ENCODE measurements around the gene ITPKB.

The ITPKB gene

GRCh38 chr1:226611301-226611700 is 127.8 kb downstream of the ITPKB start:
- in situ Hi-C loops (cut with MboI; ENCODE audit: low sequenced_read_pairs): no loop called here
- H3K27me3 ChIP-seq (ENCODE audit: low read depth): no peaks in the 10 kb centered on the region; the same call in 1 of the 2 replicates

GRCh38 chr1:226610671-226611070 is 128.4 kb downstream of the ITPKB start:
- DNase-seq (ENCODE audit: low spot score in 2 of 2): no peak
- Histone ChIP-seq H3K4me3 (no peak overlapping the region), H3K9me3 (no peaks in the 10 kb centered on the region), H3K27me3 (ENCODE audit: low read depth) (no peaks in the 10 kb centered on the region; the same call in 1 of the 2 replicates), H3K36me3 (replicated peaks) (no peaks in the 10 kb centered on the region), H3K4me1 (peaks cover 3% of the 10 kb centered on the region)
- in situ Hi-C loops (cut with MboI; ENCODE audit: low sequenced_read_pairs): no loop called here

More at GRCh38 chr1:226611301-226611700, 127.8 kb downstream of the ITPKB start:
- Histone ChIP-seq H3K4me3 (no peak overlapping the region), H3K9me3 (no peaks in the 10 kb centered on the region), H3K4me1 (peaks cover 3% of the 10 kb centered on the region), H3K36me3 (replicated peaks) (no peaks in the 10 kb centered on the region)
- DNase-seq (ENCODE audit: low spot score in 2 of 2): no peak

GRCh38 chr1:226609836-226610455 is 129.1 kb downstream of the ITPKB start:
- Histone ChIP-seq H3K9me3 (no peaks in the 10 kb centered on the region), H3K4me3 (no peak overlapping the region), H3K27me3 (ENCODE audit: low read depth) (no peaks in the 10 kb centered on the region; the same call in 1 of the 2 replicates), H3K36me3 (replicated peaks) (no peaks in the 10 kb centered on the region), H3K4me1 (peaks cover 3% of the 10 kb centered on the region)
- no peak for DNase-seq (ENCODE audit: low spot score in 2 of 2)
- in situ Hi-C loops (cut with MboI; ENCODE audit: low sequenced_read_pairs): no loop called here

- peak; percentile 64 to 89 for DNase-seq (ENCODE audit: low spot score in 2 of 2)
- Histone ChIP-seq H3K27me3 (ENCODE audit: low read depth) (no peaks in the 10 kb centered on the region; the same call in 1 of the 2 replicates), H3K4me3 (no peak overlapping the region), H3K9me3 (no peaks in the 10 kb centered on the region), H3K4me1 (peaks cover 3% of the 10 kb centered on the region), H3K36me3 (replicated peaks) (no peaks in the 10 kb centered on the region)
- in situ Hi-C loops (cut with MboI; ENCODE audit: low sequenced_read_pairs): no loop called here
These were observed 130.2 kb downstream of the ITPKB start for GRCh38 chr1:226608699-226609505.

- H3K9me3 ChIP-seq: no peaks in the 10 kb centered on the region
These were observed 131.3 kb downstream of the ITPKB start for GRCh38 chr1:226607821-226608220.

GRCh38 chr1:226607268-226607660 is 131.8 kb downstream of the ITPKB start:
- Histone ChIP-seq H3K4me3 (no peak overlapping the region), H3K4me1 (peaks cover 3% of the 10 kb centered on the region), H3K36me3 (replicated peaks) (no peaks in the 10 kb centered on the region), H3K27me3 (ENCODE audit: low read depth) (no peaks in the 10 kb centered on the region), H3K9me3 (no peaks in the 10 kb centered on the region)
- DNase-seq (ENCODE audit: low spot score in 2 of 2): no peak
- in situ Hi-C loops (cut with MboI; ENCODE audit: low sequenced_read_pairs): no loop called here

More at GRCh38 chr1:226607821-226608220, 131.3 kb downstream of the ITPKB start:
- Histone ChIP-seq H3K27me3 (ENCODE audit: low read depth) (no peaks in the 10 kb centered on the region), H3K36me3 (replicated peaks) (no peaks in the 10 kb centered on the region), H3K4me3 (no peak overlapping the region), H3K4me1 (peaks cover 3% of the 10 kb centered on the region)
- DNase-seq (ENCODE audit: low spot score in 2 of 2): no peak
- in situ Hi-C loops (cut with MboI; ENCODE audit: low sequenced_read_pairs): no loop called here

GRCh38 chr1:226606311-226607267 is 132.5 kb downstream of the ITPKB start:
- peaks cover 3% of the 10 kb centered on the region for H3K4me1 ChIP-seq
- H3K27me3 ChIP-seq (ENCODE audit: low read depth): no peaks in the 10 kb centered on the region
- H3K9me3 ChIP-seq: no peaks in the 10 kb centered on the region
- no peak overlapping the region for H3K4me3 ChIP-seq
- DNase-seq (ENCODE audit: low spot score in 2 of 2): no peak
- no peaks in the 10 kb centered on the region for H3K36me3 ChIP-seq (replicated peaks)
- in situ Hi-C loops (cut with MboI; ENCODE audit: low sequenced_read_pairs): no loop called here

GRCh38 chr1:226605318-226605950 is 133.6 kb downstream of the ITPKB start:
- Histone ChIP-seq H3K36me3 (replicated peaks) (no peaks in the 10 kb centered on the region), H3K9me3 (no peaks in the 10 kb centered on the region), H3K4me3 (no peak overlapping the region), H3K4me1 (peaks cover 3% of the 10 kb centered on the region), H3K27me3 (ENCODE audit: low read depth) (no peaks in the 10 kb centered on the region)
- in situ Hi-C loops (cut with MboI; ENCODE audit: low sequenced_read_pairs): no loop called here
- no peak for DNase-seq (ENCODE audit: low spot score in 2 of 2)

- peaks cover 3% of the 10 kb centered on the region for H3K4me1 ChIP-seq
- no peaks in the 10 kb centered on the region for H3K36me3 ChIP-seq (replicated peaks)
- peak in 1 of 2 experiments; percentile 34 for DNase-seq (ENCODE audit: low spot score in 2 of 2)
- no peak overlapping the region for H3K4me3 ChIP-seq
- H3K9me3 ChIP-seq: no peaks in the 10 kb centered on the region
- in situ Hi-C loops (cut with MboI; ENCODE audit: low sequenced_read_pairs): no loop called here
- peaks cover under 1% of the 10 kb centered on the region; the same call in 1 of the 2 replicates for H3K27me3 ChIP-seq (ENCODE audit: low read depth)
These were observed 134.3 kb downstream of the ITPKB start for GRCh38 chr1:226604560-226605317.

- Histone ChIP-seq H3K9me3 (no peaks in the 10 kb centered on the region), H3K4me3 (no peak overlapping the region), H3K36me3 (replicated peaks) (no peaks in the 10 kb centered on the region), H3K27me3 (ENCODE audit: low read depth) (peaks cover 3% of the 10 kb centered on the region; the same call in 1 of the 2 replicates), H3K4me1 (peaks cover 3% of the 10 kb centered on the region)
- in situ Hi-C loops (cut with MboI; ENCODE audit: low sequenced_read_pairs): no loop called here
- no peak for DNase-seq (ENCODE audit: low spot score in 2 of 2)
These were observed 135.1 kb downstream of the ITPKB start for GRCh38 chr1:226603858-226604559.

- no peak for DNase-seq (ENCODE audit: low spot score in 2 of 2)
- peaks cover 8% of the 10 kb centered on the region; the same call in 1 of the 2 replicates for H3K27me3 ChIP-seq (ENCODE audit: low read depth)
- in situ Hi-C loops (cut with MboI; ENCODE audit: low sequenced_read_pairs): no loop called here
- H3K9me3 ChIP-seq: no peaks in the 10 kb centered on the region
- no peak overlapping the region for H3K4me3 ChIP-seq
- no peaks in the 10 kb centered on the region for H3K36me3 ChIP-seq (replicated peaks)
- H3K4me1 ChIP-seq: no peaks in the 10 kb centered on the region
These were observed 135.8 kb downstream of the ITPKB start for GRCh38 chr1:226603022-226603857.

Measured in HAP-1 (cell line).